ENCODE results near the gene ADAMTSL2. TPM values are rescaled to one million over a fixed set of nuclear protein-coding genes. Genes with fewer than 3 reads are reported as not detected.

Gene ADAMTSL2
- total and polyA plus RNA-seq, 4 donors = 1.8 to 18.2 (median 7.7) TPM

GRCh38 chr9:133487331-133487725, 47.2 kb upstream of the ADAMTSL2 start (continued):
- TF ChIP-seq GABPA (IDR thresholded peaks at IDR 0.05 in 1 of 2, conservative IDR thresholded peaks at IDR 0.05 in 1 of 2) = no peak

GRCh38 chr9:133488686-133489252, 45.7 kb upstream of the ADAMTSL2 start:
- no peak for DNase-seq (ENCODE audit: low spot score)
- H3K36me3 ChIP-seq (ENCODE audit: control insufficient read depth in 4 of 4, insufficient read depth in 3 of 4, low read depth in 1 of 4, low read length in 3 of 4) = no peaks in the 10 kb centered on the region
- TF ChIP-seq ATF3 (IDR thresholded peaks at IDR 0.05) (no peak), FOXA2 (IDR thresholded peaks at IDR 0.05) (no peak), HNF4G (IDR thresholded peaks at IDR 0.05) (no peak)

GRCh38 chr9:133489253-133490190, 45.0 kb upstream of the ADAMTSL2 start:
- Histone ChIP-seq H3K36me3 (ENCODE audit: control insufficient read depth in 4 of 4, insufficient read depth in 3 of 4, low read depth in 1 of 4, low read length in 3 of 4) (no peaks in the 10 kb centered on the region), H3K27me3 (ENCODE audit: control insufficient read depth in 4 of 4, insufficient read depth in 4 of 4, low read length in 3 of 4) (no peaks in the 10 kb centered on the region), H3K27ac (ENCODE audit: low read depth in 1 of 2, low read length in 2 of 2) (no peak overlapping the region), H3K4me1 (ENCODE audit: control insufficient read depth in 4 of 4, insufficient read depth in 4 of 4, low read length in 3 of 4) (peaks cover 0 to 6% (median 1%) of the 10 kb centered on the region in 4 donors), H3K9ac (ENCODE audit: low read depth in 1 of 2, low read length in 2 of 2) (no peak overlapping the region), H3K4me3 (ENCODE audit: low read depth in 1 of 3, low read length in 3 of 3) (no peak overlapping the region), H3K9me3 (ENCODE audit: control insufficient read depth in 4 of 4, low read length in 3 of 4) (no peaks in the 10 kb centered on the region)
- TF ChIP-seq NR2F2 (IDR thresholded peaks at IDR 0.05) (no peak), TAF1 (conservative IDR thresholded peaks at IDR 0.05) (no peak), JUND (IDR thresholded peaks at IDR 0.05) (no peak), FOXA2 (IDR thresholded peaks at IDR 0.05) (no peak), ZBTB33 (IDR thresholded peaks at IDR 0.05) (no peak), SP1 (IDR thresholded peaks at IDR 0.05) (no peak), CTCF (IDR thresholded peaks at IDR 0.05; ENCODE audit: low read depth, low read length, missing input control) (no peak), MAX (IDR thresholded peaks at IDR 0.05) (no peak), YY1 (IDR thresholded peaks at IDR 0.05) (no peak), HNF4G (IDR thresholded peaks at IDR 0.05) (no peak), FOXA1 (IDR thresholded peaks at IDR 0.05) (no peak), GABPA (IDR thresholded peaks at IDR 0.05 in 1 of 2, conservative IDR thresholded peaks at IDR 0.05 in 1 of 2) (no peak), RAD21 (IDR thresholded peaks at IDR 0.05) (no peak), HNF4A (conservative IDR thresholded peaks at IDR 0.05) (no peak), EGR1 (IDR thresholded peaks at IDR 0.05; ENCODE audit: low read depth in 2 of 2) (no peak)
- WGBS = 87% methylated on average over 19 of the region's 19 CpGs
- DNase-seq (ENCODE audit: low spot score) = no peak

More at GRCh38 chr9:133488686-133489252, 45.7 kb upstream of the ADAMTSL2 start:
- H3K4me1 ChIP-seq (ENCODE audit: control insufficient read depth in 4 of 4, insufficient read depth in 4 of 4, low read length in 3 of 4) = peaks cover 0 to 6% (median 1%) of the 10 kb centered on the region in 4 donors
- no peak overlapping the region for H3K27ac ChIP-seq (ENCODE audit: low read depth in 1 of 2, low read length in 2 of 2)
- H3K9me3 ChIP-seq (ENCODE audit: control insufficient read depth in 4 of 4, low read length in 3 of 4) = no peaks in the 10 kb centered on the region
- no peak overlapping the region for H3K4me3 ChIP-seq (ENCODE audit: low read depth in 1 of 3, low read length in 3 of 3)
- WGBS = 94% methylated on average over 18 of the region's 18 CpGs
- no peak overlapping the region for H3K9ac ChIP-seq (ENCODE audit: low read depth in 1 of 2, low read length in 2 of 2)
- H3K27me3 ChIP-seq (ENCODE audit: control insufficient read depth in 4 of 4, insufficient read depth in 4 of 4, low read length in 3 of 4) = no peaks in the 10 kb centered on the region
